Stimulated activated CD4-positive, alpha-beta T cell treated with anti-CD3 and anti-CD28 coated beads, TNF-alpha, amount 100 ng/mL, for 1 hour (primary cell): ENCODE data around the gene CYTL1.

Source experiments
- DNase-seq, 3 donors: peaks; one replicate each; pipeline ENCODE4 v3.0.0-alpha.2; 2020; ENCODE audit warnings: low read depth in 3 of 3, low spot score in 1 of 3

CYTL1 gene

GRCh38 chr4:4971796-4972195, 47.5 kb downstream of the CYTL1 start:
- no peak for DNase-seq

GRCh38 chr4:4969298-4969697, 50.0 kb downstream of the CYTL1 start:
- no peak for DNase-seq

GRCh38 chr4:4968161-4968725, 51.0 kb downstream of the CYTL1 start:
- DNase-seq, result no peak
